ENCODE measurements around the gene BDKRB2. TPM values are rescaled to one million over a fixed set of nuclear protein-coding genes. Genes with fewer than 3 reads are reported as not detected.

The BDKRB2 gene
- total RNA-seq, 2 experiments from 2014 or later: not detected

DNA sequence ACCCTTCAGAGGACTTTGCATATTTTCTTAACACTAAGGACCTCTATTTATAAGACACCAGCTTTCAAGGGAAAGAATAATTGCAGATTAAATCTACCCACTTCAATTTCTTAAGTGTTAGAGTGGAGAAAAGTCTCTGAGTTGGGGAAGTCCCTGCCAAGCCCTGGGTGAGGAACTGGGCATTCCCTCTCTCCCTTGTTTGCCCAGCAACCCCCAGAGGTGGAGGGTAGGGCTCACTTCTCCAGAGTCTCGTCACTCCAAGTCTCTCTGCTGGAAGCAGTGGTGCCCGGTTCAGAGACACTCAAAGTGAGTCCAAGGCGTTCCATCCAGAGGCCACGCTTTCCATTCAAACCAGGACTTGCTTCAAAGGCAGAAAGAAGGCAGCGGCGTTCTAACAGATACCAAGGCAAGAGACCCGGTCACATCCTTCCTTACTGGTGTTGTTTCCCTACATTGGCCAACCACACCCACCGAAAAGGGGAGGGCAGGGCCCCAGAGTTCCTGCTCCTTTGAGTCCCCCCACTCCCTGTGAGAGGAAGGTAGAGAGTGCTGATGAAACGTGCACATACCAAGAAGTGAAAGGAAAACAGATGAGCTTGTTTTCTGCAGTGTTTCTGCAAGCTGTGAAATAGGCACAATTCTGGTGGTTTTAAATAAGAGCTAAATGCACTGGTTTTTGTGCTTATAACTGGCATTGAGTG, 6.1 kb upstream of the BDKRB2 start:
- ATAC-seq: no peak
- H3K27ac Mint-ChIP-seq: no peak overlapping the region

GRCh38 chr14:96201157-96201556, 3.5 kb upstream of the BDKRB2 start:
- CTCF ChIA-PET: no interaction called here
- ATAC-seq (no peak), DNase-seq (no peak)
- no peak overlapping the region for H3K27ac Mint-ChIP-seq
- no peaks in the 10 kb centered on the region for H3K9me3 Mint-ChIP-seq (ENCODE audit: low read depth)
- peaks cover 7% of the 10 kb centered on the region for H3K4me1 Mint-ChIP-seq
- no peak overlapping the region for H3K4me3 Mint-ChIP-seq
- H3K36me3 Mint-ChIP-seq: no peaks in the 10 kb centered on the region
- peaks cover 38% of the 10 kb centered on the region for H3K27me3 Mint-ChIP-seq

More for the DNA sequence above, 6.1 kb upstream of the BDKRB2 start:
- no peak for DNase-seq
- Mint-ChIP-seq H3K36me3 (no peaks in the 10 kb centered on the region), H3K4me3 (peak overlapping the region; percentile 11), H3K4me1 (peaks cover 5% of the 10 kb centered on the region), H3K9me3 (ENCODE audit: low read depth) (no peaks in the 10 kb centered on the region), H3K27me3 (peaks cover 15% of the 10 kb centered on the region)
- CTCF ChIA-PET: no interaction called here

DNA sequence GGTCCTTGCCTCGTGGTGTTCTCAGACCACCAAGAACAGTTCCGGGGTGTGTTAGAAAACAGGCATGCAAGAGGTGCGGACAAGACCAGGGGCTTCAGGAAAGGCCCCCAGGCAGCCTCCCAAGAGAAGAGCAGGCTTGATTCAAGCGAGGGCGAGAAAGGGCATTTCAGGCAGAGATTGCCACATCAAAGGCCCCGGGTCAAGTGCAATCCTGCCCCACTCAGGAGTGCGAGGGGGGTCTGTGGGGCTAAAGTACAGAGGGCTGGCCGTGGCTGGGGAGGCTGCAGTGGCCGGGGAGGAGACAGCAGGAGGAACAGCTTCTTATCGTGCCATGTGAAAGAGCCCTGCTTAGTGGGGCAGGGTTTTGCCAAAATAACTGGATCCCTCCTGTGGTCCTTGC, 2.7 kb upstream of the BDKRB2 start:
- Mint-ChIP-seq H3K27ac (no peak overlapping the region), H3K36me3 (no peaks in the 10 kb centered on the region), H3K27me3 (peaks cover 43% of the 10 kb centered on the region), H3K4me3 (no peak overlapping the region), H3K4me1 (peaks cover 7% of the 10 kb centered on the region), H3K9me3 (ENCODE audit: low read depth) (no peaks in the 10 kb centered on the region)
- ATAC-seq: no peak
- DNase-seq: no peak
- CTCF ChIA-PET: no interaction called here

- ATAC-seq (no peak), DNase-seq (no peak)
- CTCF ChIA-PET: no interaction called here
- Mint-ChIP-seq H3K27ac (no peak overlapping the region), H3K4me3 (no peak overlapping the region), H3K9me3 (ENCODE audit: low read depth) (no peaks in the 10 kb centered on the region), H3K4me1 (peaks cover 7% of the 10 kb centered on the region), H3K27me3 (peaks cover 46% of the 10 kb centered on the region), H3K36me3 (no peaks in the 10 kb centered on the region)
These were observed 2.1 kb upstream of the BDKRB2 start for GRCh38 chr14:96202441-96203094.

DNA sequence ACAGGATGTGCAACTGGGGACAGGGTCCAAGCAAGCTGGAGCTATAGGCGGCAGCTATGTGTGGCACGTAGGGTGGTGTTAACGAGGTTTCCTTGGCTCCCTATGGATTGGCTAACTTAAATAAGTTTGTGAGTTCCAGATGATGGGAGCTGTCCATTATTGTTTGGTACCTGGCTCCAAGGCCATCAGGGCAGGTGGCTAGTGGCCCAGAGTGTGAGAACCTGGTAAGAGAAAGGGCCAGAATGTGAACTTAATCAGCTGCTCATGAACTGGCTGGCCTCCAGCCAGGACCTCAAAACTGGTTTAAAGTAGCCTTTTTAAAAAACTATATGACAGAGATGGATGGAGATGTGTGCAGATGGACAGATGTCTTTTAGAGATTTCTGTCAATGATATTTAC, 1.5 kb upstream of the BDKRB2 start:
- DNase-seq: no peak
- H3K4me3 Mint-ChIP-seq: no peak overlapping the region
- peaks cover 46% of the 10 kb centered on the region for H3K27me3 Mint-ChIP-seq
- CTCF ChIA-PET: no interaction called here
- no peak overlapping the region for H3K27ac Mint-ChIP-seq
- H3K9me3 Mint-ChIP-seq (ENCODE audit: low read depth): no peaks in the 10 kb centered on the region
- no peaks in the 10 kb centered on the region for H3K36me3 Mint-ChIP-seq
- H3K4me1 Mint-ChIP-seq: peaks cover 7% of the 10 kb centered on the region
- ATAC-seq: no peak

DNA sequence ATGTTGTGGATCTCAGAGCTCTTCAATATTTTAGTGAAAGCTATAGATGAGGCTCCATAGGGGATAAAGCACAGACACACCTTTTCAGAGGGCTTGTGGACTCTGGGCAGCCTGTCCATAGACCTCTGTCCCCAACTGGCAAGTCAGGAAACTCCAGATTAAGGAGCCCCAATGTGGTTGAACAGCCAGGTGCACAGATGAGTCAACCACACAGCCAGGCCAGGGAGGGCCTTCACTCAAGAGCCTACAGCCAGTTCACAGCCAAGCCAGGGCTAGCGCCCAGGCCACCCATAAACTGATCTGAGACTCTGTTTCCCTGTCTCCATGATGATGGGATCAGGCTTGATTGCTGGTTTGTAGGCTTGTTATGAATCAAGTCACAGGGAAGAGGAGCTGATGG, 1.0 kb upstream of the BDKRB2 start:
- no peak overlapping the region for H3K4me3 Mint-ChIP-seq
- H3K36me3 Mint-ChIP-seq: no peaks in the 10 kb centered on the region
- H3K4me1 Mint-ChIP-seq: peaks cover 5% of the 10 kb centered on the region
- CTCF ChIA-PET: no interaction called here
- H3K27ac Mint-ChIP-seq: no peak overlapping the region
- DNase-seq: no peak
- H3K27me3 Mint-ChIP-seq: peaks cover 48% of the 10 kb centered on the region
- no peak for ATAC-seq
- H3K9me3 Mint-ChIP-seq (ENCODE audit: low read depth): no peaks in the 10 kb centered on the region

- no peak overlapping the region for H3K4me3 Mint-ChIP-seq
- H3K9me3 Mint-ChIP-seq (ENCODE audit: low read depth): no peaks in the 10 kb centered on the region
- ATAC-seq (no peak), DNase-seq (no peak)
- peaks cover 51% of the 10 kb centered on the region for H3K27me3 Mint-ChIP-seq
- CTCF ChIA-PET: no interaction called here
- no peak overlapping the region for H3K27ac Mint-ChIP-seq
- no peaks in the 10 kb centered on the region for H3K36me3 Mint-ChIP-seq
- peaks cover 2% of the 10 kb centered on the region for H3K4me1 Mint-ChIP-seq
These were observed 679 bp downstream of the BDKRB2 start for GRCh38 chr14:96205059-96205977.

GRCh38 chr14:96205978-96206360, 1.3 kb downstream of the BDKRB2 start:
- no peaks in the 10 kb centered on the region for H3K9me3 Mint-ChIP-seq (ENCODE audit: low read depth)
- no peak overlapping the region for H3K4me3 Mint-ChIP-seq
- no peak overlapping the region for H3K27ac Mint-ChIP-seq
- DNase-seq (no peak), ATAC-seq (no peak)
- peaks cover 51% of the 10 kb centered on the region for H3K27me3 Mint-ChIP-seq
- CTCF ChIA-PET: no interaction called here
- no peaks in the 10 kb centered on the region for H3K36me3 Mint-ChIP-seq
- peaks cover 2% of the 10 kb centered on the region for H3K4me1 Mint-ChIP-seq

DNA sequence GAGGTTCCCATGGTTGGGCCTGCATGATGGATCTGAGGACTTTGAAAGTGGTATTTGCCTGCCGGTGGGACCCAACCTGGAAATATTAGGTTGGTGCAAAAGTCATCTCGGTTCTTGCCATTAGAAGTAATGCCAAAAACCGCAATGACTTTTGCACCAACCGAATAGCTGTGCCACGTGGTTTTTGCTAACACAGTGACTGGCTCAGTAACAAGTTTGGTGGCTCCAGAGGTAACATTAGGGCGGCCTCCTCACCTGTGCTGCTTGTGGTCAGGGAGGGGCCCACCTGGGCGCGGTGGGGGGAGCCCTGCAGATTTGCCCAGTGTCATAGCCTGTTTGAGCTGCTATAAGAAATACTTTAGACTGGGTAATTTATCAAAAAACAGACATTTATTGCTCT, 1.8 kb downstream of the BDKRB2 start:
- Mint-ChIP-seq H3K27ac (no peak overlapping the region), H3K27me3 (peaks cover 51% of the 10 kb centered on the region), H3K4me1 (peaks cover 2% of the 10 kb centered on the region), H3K9me3 (ENCODE audit: low read depth) (no peaks in the 10 kb centered on the region), H3K36me3 (no peaks in the 10 kb centered on the region), H3K4me3 (no peak overlapping the region)
- ATAC-seq (no peak), DNase-seq (no peak)
- CTCF ChIA-PET: no interaction called here

GRCh38 chr14:96207686-96208085, 3.0 kb downstream of the BDKRB2 start:
- Mint-ChIP-seq H3K27me3 (peaks cover 50% of the 10 kb centered on the region), H3K4me1 (peaks cover 2% of the 10 kb centered on the region), H3K9me3 (ENCODE audit: low read depth) (peaks cover 3% of the 10 kb centered on the region), H3K4me3 (no peak overlapping the region), H3K36me3 (no peaks in the 10 kb centered on the region), H3K27ac (no peak overlapping the region)
- CTCF ChIA-PET: no interaction called here
- DNase-seq (no peak), ATAC-seq (no peak)

GRCh38 chr14:96208739-96209138, 4.1 kb downstream of the BDKRB2 start:
- CTCF ChIA-PET: no interaction called here
- H3K4me3 Mint-ChIP-seq: no peak overlapping the region
- peaks cover 2% of the 10 kb centered on the region for H3K4me1 Mint-ChIP-seq
- H3K27me3 Mint-ChIP-seq: peaks cover 40% of the 10 kb centered on the region
- no peak overlapping the region for H3K27ac Mint-ChIP-seq
- DNase-seq: no peak
- H3K36me3 Mint-ChIP-seq: no peaks in the 10 kb centered on the region
- peaks cover 3% of the 10 kb centered on the region for H3K9me3 Mint-ChIP-seq (ENCODE audit: low read depth)
- ATAC-seq: no peak

- CTCF ChIA-PET: no interaction called here
- DNase-seq (no peak), ATAC-seq (no peak)
- Mint-ChIP-seq H3K9me3 (ENCODE audit: low read depth) (peaks cover 3% of the 10 kb centered on the region), H3K27ac (no peak overlapping the region), H3K4me3 (no peak overlapping the region), H3K4me1 (no peaks in the 10 kb centered on the region), H3K36me3 (no peaks in the 10 kb centered on the region), H3K27me3 (peaks cover 21% of the 10 kb centered on the region)
These were observed 7.5 kb downstream of the BDKRB2 start for GRCh38 chr14:96212140-96212539.

GRCh38 chr14:96212896-96213295, 8.3 kb downstream of the BDKRB2 start:
- ATAC-seq: no peak
- CTCF ChIA-PET: no interaction called here
- DNase-seq: no peak
- Mint-ChIP-seq H3K4me3 (no peak overlapping the region), H3K27ac (no peak overlapping the region), H3K4me1 (no peaks in the 10 kb centered on the region), H3K36me3 (no peaks in the 10 kb centered on the region), H3K27me3 (peaks cover 16% of the 10 kb centered on the region), H3K9me3 (ENCODE audit: low read depth) (peaks cover 3% of the 10 kb centered on the region)

Data from activated CD8-positive, alpha-beta memory T cell treated with anti-CD3 and anti-CD28 coated beads, Interleukin-2, amount 10 ng/mL, durations not matched to agents 7 days and 5 days (primary cell).